Fibroblast of gingiva (primary cell): Measurements from ENCODE around the gene ZBTB12.
"Not testable (repeated sequence)": the region's sequence is repeated elsewhere in the genome, so short reads cannot be mapped to it uniquely, and the experiment has no call there.

Source experiments
- DNase-seq: peaks from one replicate; pipeline ENCODE4 v3.0.0-alpha.2; 2011; ENCODE audit warnings: low read depth

Gene ZBTB12, protein sequence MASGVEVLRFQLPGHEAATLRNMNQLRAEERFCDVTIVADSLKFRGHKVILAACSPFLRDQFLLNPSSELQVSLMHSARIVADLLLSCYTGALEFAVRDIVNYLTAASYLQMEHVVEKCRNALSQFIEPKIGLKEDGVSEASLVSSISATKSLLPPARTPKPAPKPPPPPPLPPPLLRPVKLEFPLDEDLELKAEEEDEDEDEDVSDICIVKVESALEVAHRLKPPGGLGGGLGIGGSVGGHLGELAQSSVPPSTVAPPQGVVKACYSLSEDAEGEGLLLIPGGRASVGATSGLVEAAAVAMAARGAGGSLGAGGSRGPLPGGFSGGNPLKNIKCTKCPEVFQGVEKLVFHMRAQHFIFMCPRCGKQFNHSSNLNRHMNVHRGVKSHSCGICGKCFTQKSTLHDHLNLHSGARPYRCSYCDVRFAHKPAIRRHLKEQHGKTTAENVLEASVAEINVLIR

DNA sequence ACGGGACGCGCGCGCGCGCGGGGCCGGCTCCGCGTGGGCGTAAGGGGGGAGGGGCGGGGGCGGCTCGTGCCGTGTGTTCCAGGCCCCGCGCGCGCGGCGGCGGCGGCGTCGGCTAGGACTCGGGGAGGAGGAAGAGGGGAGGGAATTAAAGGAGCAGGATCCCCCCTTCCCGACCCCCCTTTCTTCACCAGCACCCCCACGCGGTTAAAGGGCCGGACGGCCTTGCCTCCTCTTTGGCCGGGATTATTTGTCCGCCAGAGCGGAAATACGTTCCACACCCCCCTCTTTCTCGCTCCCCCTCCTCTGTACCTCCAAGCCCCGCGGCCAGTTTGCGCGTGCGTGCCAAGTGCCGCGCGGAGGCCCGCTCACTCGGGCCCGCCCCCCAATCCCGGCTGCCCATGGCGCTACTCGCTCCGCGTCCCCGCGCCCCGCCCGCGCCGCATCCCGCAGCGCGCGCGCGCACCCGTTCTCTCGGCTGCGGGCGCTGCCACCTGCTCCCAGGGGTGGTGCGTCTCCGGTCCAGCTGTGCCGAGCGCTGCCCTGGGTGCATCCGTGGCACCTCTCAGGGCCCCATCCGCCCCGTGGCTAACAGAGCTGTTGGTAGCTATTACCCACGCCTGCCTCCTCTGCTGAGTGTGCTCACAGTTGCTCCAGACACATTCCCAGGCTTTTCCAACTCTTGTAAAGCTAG lies at the start of gene ZBTB12:
Gene ZBTB12, minus strand, starts transcription at position 134 of the 691 bp plus-strand sequence. CDS start 781 bp downstream, outside the sequence.
- DNase-seq = peak; percentile 96

DNA sequence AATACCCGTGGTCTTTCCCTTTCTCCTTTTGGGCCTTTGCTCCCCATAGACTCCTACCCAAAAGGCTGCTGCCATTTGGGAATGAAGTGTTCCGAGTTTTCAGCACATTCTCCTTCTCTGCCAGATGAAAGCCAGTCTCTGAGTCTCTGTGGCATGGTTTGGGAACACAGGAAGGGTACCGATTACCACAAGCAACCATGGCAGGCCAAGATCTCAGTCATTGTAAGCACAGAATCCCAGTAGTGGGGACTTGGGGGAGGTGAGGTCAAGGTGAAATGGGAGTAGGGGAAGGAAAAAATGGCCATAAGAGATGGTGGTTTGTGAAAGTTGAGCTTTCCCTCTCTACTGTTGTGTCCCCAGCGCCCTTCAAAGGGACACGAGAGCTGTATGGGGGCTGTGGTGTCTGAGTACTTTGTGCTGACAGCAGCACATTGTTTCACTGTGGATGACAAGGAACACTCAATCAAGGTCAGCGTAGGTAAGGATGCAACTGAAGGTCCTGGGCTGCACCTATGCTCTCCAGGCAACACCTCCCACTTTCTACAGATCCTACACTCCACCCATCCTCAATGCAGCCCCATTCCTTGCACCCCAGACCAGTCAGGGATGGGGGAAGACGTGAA lies 48.2 kb upstream of the ZBTB12 start:
- DNase-seq = no peak

- no peak for DNase-seq
Observed at GRCh38 chr6:31948753-31949413, 47.0 kb upstream of the ZBTB12 start.

DNA sequence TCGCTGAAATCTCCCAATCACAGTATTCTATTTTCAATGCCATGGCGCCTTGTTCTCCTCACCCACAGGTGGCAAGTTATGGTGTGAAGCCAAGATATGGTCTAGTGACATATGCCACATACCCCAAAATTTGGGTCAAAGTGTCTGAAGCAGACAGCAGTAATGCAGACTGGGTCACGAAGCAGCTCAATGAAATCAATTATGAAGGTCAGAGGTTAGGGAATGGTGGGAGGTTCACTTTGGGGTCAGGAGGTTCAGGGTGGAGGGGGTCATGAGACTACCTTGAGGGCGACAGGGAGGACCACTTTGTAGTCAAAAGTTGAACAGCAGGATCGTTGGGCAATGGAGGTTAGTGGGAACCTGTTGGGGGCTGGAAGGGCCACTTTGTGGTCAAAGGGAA lies 46.4 kb upstream of the ZBTB12 start:
- no peak for DNase-seq

GRCh38 chr6:31947864-31948263 lies 46.0 kb upstream of the ZBTB12 start:
- DNase-seq = no peak

DNA sequence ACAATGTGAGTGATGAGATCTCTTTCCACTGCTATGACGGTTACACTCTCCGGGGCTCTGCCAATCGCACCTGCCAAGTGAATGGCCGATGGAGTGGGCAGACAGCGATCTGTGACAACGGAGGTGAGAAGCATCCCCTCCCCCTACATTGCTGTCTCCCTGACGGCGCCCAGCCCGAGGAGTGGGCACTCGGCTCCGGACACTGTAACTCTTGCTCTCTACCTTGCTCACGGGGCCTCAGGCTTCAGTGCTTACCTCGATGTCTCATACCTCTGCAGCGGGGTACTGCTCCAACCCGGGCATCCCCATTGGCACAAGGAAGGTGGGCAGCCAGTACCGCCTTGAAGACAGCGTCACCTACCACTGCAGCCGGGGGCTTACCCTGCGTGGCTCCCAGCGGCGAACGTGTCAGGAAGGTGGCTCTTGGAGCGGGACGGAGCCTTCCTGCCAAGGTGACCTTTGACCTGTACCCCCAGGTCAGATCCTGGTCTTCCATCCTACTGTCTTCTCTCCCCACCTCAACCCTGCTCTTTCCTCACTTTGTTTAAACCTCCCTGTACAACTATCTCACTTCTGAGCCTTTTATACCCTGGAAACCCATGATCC lies 45.3 kb upstream of the ZBTB12 start:
- no peak for DNase-seq

GRCh38 chr6:31946370-31946885 lies 44.5 kb upstream of the ZBTB12 start:
- DNase-seq = no peak

GRCh38 chr6:31945507-31946369 lies 43.9 kb upstream of the ZBTB12 start, which contains the start of gene CFB:
TSS of gene CFB (plus strand) at chr6:31946095. CDS start at chr6:31946222, 127 bp downstream.
- DNase-seq = peak; percentile 83

DNA sequence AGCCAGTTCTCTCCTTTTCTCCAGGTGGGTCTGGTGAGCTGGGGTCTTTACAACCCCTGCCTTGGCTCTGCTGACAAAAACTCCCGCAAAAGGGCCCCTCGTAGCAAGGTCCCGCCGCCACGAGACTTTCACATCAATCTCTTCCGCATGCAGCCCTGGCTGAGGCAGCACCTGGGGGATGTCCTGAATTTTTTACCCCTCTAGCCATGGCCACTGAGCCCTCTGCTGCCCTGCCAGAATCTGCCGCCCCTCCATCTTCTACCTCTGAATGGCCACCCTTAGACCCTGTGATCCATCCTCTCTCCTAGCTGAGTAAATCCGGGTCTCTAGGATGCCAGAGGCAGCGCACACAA lies 43.2 kb upstream of the ZBTB12 start:
- no peak for DNase-seq

GRCh38 chr6:31943742-31944141 lies 41.9 kb upstream of the ZBTB12 start:
- DNase-seq = no peak

DNA sequence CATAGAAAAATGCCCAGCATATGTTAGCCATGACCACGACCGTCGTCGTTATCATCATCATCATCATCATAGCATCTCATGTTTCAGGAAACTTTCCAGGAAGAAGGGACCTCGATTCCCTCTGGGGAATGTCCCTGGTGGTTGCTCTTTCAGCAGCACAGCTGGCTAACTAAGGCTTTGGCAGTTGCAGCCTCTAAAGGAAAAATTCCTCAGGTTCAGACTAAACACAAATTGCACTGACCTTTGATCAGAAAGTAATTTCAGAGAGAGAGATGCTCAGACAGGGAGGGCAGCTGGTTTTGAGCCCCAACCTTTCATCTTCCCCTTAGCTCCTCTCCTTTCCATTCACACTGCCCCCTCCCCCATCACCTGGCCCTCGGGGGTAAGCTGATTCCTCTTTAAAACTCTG lies 38.4 kb upstream of the ZBTB12 start:
- DNase-seq = peak; percentile 25

DNA sequence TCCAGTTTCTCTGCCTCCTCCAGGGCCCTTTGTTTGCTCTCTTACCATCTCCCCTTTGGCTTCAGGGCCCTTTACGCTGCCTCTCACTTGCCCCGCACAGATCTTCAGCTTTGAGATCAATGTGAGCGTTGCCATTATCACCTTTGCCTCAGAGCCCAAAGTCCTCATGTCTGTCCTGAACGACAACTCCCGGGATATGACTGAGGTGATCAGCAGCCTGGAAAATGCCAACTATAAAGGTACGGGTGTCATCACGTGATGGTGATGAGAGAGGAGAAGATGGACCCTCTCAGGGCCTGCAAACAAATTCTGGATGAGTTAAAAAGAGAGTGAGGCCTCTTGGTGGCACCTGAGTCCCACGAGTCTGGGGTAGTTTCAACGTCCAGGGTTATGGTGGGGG lies 33.9 kb upstream of the ZBTB12 start:
- DNase-seq = no peak

DNA sequence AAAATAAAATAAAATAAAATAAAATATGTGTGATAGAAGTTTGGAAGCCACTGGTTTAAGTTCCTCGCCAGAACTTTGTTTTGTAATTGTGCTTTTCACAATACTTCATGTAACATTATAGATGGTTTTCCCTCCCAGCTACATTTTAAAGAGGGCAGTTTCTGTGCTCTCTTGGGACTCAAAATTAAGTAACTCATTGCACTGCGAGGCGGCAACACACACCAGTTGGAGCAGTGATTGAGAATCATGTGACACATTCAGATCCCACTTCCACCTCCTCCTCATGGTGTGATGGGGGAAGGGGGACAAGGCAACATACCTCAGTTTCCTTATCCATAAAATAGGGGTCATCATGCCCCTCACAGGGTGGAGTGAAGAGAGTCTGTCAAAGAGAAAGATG lies 33.1 kb upstream of the ZBTB12 start:
- no peak for DNase-seq

DNA sequence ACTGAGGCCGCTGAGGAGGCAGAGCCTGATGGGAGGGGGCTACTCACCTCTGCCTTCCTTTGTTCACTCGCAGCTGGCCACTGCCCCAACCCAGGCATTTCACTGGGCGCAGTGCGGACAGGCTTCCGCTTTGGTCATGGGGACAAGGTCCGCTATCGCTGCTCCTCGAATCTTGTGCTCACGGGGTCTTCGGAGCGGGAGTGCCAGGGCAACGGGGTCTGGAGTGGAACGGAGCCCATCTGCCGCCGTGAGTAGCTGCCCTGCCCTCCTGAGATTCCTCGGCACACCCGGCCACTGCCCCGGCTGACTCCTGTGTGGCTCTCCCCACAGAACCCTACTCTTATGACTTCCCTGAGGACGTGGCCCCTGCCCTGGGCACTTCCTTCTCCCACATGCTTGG lies 31.7 kb upstream of the ZBTB12 start:
- DNase-seq = no peak

- not testable (repeated sequence) for DNase-seq
Observed at GRCh38 chr6:31932137-31932536, 30.3 kb upstream of the ZBTB12 start.

DNA sequence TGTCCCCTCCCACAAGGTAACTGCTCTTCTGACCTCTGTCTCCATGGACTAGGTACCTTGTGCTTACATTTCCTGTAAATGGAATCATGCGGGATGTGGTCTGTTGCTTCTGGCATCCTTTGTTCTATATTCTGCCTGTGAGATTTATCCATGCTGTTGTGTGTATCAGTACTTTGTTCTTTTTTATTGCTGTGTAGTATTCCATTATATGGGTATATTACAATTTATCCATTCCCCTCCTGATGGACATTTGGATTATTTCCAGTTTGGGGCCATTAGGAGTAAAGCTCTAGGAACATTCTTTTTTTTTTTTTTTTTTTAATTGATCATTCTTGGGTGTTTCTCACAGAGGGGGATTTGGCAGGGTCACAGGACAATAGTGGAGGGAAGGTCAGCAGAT lies 29.1 kb upstream of the ZBTB12 start:
- no peak for DNase-seq

DNA sequence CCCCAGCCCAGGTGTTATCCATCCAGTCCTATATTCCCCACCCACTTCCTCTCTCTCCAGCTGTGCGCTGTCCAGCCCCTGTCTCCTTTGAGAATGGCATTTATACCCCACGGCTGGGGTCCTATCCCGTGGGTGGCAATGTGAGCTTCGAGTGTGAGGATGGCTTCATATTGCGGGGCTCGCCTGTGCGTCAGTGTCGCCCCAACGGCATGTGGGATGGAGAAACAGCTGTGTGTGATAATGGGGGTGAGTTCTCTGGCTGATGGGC lies 26.7 kb upstream of the ZBTB12 start:
- DNase-seq = no peak

GRCh38 chr6:31927863-31928671 lies 26.2 kb upstream of the ZBTB12 start:
- DNase-seq = no peak

DNA sequence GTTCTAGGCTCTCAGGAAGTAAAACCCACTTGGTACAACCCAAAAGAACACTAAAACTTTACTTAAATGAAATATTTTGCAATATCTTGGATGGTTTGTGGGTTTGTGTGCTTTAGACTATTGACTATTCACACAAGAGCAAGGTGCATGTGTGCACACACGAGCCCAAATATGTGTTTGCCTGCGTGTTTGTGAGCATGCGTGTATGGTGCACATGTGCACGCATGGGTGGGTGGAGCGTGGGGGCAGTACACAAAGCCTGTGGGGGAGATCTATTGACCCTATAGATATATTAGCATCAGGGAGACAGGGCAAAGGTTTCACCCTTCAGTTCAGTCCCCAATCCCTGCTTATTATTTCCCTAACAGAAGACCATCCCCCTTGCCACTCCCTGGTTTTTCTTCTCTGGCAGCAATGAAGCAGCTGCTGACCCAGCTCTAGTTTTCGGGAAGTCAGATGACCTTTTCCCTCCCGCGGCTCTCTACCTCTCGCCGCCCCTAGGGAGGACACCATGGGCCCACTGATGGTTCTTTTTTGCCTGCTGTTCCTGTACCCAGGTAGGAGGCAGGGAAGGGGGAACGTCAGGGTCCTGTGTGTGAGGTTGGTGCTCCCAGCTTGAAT lies 25.5 kb upstream of the ZBTB12 start, which contains the start of gene C2:
Gene C2, plus strand, starts transcription at position 476 of the 621 bp plus-strand sequence. Its CDS starts 36 bp downstream, at position 512.
- no peak for DNase-seq

GRCh38 chr6:31922942-31923341 lies 21.1 kb upstream of the ZBTB12 start:
- DNase-seq = no peak
